Endothelial cell of umbilical vein (primary cell): ENCODE data around the gene KCTD7.

Source experiments
- CTCF ChIP-seq, 2 donors: IDR thresholded peaks; 1 replicate in 1 of 2; 2 replicates in 1 of 2; pipeline ENCODE4 v1.5.1; 2011; ENCODE audit warnings: low read length in 2 of 2, mild to moderate bottlenecking in 2 of 2, moderate library complexity in 2 of 2, control low read depth in 1 of 2, inconsistent platforms in 1 of 2, low read depth in 1 of 2; ENCODE audit not compliant: insufficient read depth in 1 of 2; ENCODE audit errors: extremely low read depth in 1 of 2
- POLR2AphosphoS5 ChIP-seq: IDR thresholded peaks from 2 replicates; pipeline ENCODE4 v1.6.1; 2012; ENCODE audit warnings: low read depth, mild to moderate bottlenecking, control low read depth, low read length, moderate library complexity; ENCODE audit not compliant: insufficient read depth

DNA sequence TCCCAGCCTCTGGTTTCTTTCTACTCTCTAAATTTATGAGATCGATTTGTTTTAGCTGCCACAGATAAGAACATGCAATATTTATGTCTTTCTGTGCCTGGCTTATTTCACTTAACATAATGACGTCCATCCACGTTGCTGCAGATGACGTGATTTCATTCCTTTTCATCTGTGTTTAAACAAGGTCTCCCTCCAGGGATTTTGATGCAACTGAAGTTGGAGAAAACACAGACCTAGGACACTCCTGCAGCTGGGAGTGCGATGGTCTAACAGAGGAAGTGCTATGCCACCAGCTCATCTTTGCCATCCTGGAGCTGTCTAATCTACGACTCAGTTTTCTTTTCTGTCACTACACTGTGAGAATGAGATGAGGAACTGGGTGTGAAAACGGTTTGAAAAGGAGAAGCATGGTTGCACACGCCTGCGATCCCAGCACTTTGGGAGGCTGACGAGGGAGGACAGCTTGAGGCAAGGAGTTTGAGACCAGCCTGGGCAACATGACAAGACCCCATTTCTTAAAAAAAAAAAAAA, 1.5 kb upstream of the KCTD7 start:
- TF ChIP-seq CTCF (IDR thresholded peaks at IDR 0.05; ENCODE audit: extremely low read depth in 1 of 2, insufficient read depth in 1 of 2, low read depth in 1 of 2, low read length in 2 of 2) (no peak), POLR2AphosphoS5 (no peak)
